ENCODE data around the gene DST.

DST gene

GRCh38 chr6:56435326-56435725 is 207.4 kb downstream of the DST start:
- no peak for TF ChIP-seq CTCF (IDR thresholded peaks at IDR 0.05)
- peaks cover 37% of the 10 kb centered on the region for H3K9me3 Mint-ChIP-seq
- H3K27ac Mint-ChIP-seq: no peak overlapping the region
- H3K36me3 Mint-ChIP-seq (ENCODE audit: low read depth): no peaks in the 10 kb centered on the region
- no peaks in the 10 kb centered on the region for H3K4me1 Mint-ChIP-seq
- no peak for DNase-seq
- no peak overlapping the region for H3K4me3 Mint-ChIP-seq
- peaks cover 2% of the 10 kb centered on the region for H3K27me3 Mint-ChIP-seq (ENCODE audit: low read depth, poor library complexity)

- no peak overlapping the region for H3K4me3 Mint-ChIP-seq
- no peaks in the 10 kb centered on the region for H3K36me3 Mint-ChIP-seq (ENCODE audit: low read depth)
- no peak for DNase-seq
- no peak for TF ChIP-seq CTCF (IDR thresholded peaks at IDR 0.05)
- H3K27me3 Mint-ChIP-seq (ENCODE audit: low read depth, poor library complexity): peaks cover 2% of the 10 kb centered on the region
- peaks cover 33% of the 10 kb centered on the region for H3K9me3 Mint-ChIP-seq
- H3K27ac Mint-ChIP-seq: no peak overlapping the region
- no peaks in the 10 kb centered on the region for H3K4me1 Mint-ChIP-seq
These were observed 208.1 kb downstream of the DST start for GRCh38 chr6:56434606-56435005.

GRCh38 chr6:56433119-56433518 is 209.6 kb downstream of the DST start:
- no peak overlapping the region for H3K4me3 Mint-ChIP-seq
- no peak for DNase-seq

GRCh38 chr6:56432194-56432593 is 210.5 kb downstream of the DST start:
- Mint-ChIP-seq H3K36me3 (ENCODE audit: low read depth) (no peaks in the 10 kb centered on the region), H3K4me1 (no peaks in the 10 kb centered on the region), H3K4me3 (no peak overlapping the region), H3K27ac (no peak overlapping the region), H3K27me3 (ENCODE audit: low read depth, poor library complexity) (peaks cover 10% of the 10 kb centered on the region), H3K9me3 (peaks cover 27% of the 10 kb centered on the region)
- TF ChIP-seq CTCF (IDR thresholded peaks at IDR 0.05): no peak
- DNase-seq: no peak

More at GRCh38 chr6:56433119-56433518, 209.6 kb downstream of the DST start:
- Mint-ChIP-seq H3K27me3 (ENCODE audit: low read depth, poor library complexity) (peaks cover 6% of the 10 kb centered on the region), H3K27ac (no peak overlapping the region), H3K36me3 (ENCODE audit: low read depth) (no peaks in the 10 kb centered on the region), H3K4me1 (no peaks in the 10 kb centered on the region), H3K9me3 (peaks cover 27% of the 10 kb centered on the region)
- no peak for TF ChIP-seq CTCF (IDR thresholded peaks at IDR 0.05)

DNA sequence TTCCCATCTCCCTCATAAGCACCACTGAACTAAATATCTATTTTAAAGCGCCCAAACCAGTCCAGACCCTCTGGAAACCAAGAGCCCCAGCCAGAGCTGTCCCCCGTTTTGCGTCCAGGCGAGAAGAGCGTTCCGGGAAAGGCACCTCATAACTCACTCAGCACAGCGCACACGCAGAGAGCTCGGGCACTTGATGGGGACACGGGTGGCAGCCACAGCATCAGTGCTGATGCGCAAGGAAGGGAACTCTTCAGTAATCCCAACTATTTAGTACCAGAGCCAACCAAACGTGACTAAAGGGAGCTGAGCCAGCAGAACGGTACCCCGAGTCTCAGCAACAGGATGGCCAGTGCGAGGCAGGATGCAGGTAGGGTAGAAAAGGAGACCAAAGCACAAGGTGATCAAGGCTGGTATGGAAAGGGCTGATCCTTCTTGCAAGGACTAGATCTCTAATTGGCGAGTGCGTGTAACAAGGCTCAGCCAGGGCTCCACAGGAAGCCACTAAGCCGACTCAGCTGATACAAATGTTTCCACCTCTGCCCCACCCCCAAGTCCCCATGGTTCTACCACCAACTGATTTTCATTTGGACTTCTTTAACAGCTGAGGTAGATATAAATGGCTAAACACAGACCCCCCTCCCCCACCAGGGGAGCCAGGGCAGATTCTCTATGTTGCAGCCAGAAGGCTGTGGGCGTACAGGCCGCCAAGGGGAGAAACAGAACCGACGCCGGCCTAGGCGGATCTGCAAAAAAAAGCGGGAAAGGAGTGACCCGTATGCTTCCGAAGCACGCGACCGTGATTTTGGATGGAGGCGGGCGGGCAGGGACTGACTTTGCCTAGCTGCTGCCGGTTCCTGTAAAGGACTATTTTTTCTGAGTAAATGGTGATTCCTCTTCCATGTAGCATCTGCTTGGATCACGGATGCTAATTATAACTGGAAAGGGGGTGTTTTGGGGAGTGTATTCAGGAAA is 211.8 kb downstream of the DST start:
- H3K9me3 Mint-ChIP-seq: peaks cover 27% of the 10 kb centered on the region
- DNase-seq: no peak
- peaks cover 14% of the 10 kb centered on the region for H3K27me3 Mint-ChIP-seq (ENCODE audit: low read depth, poor library complexity)
- no peaks in the 10 kb centered on the region for H3K36me3 Mint-ChIP-seq (ENCODE audit: low read depth)
- no peak overlapping the region for H3K4me3 Mint-ChIP-seq
- no peak overlapping the region for H3K27ac Mint-ChIP-seq
- no peak for TF ChIP-seq CTCF (IDR thresholded peaks at IDR 0.05)
- no peaks in the 10 kb centered on the region for H3K4me1 Mint-ChIP-seq
